Stimulated activated CD4-positive, alpha-beta T cell treated with anti-CD3 and anti-CD28 coated beads, Interleukin-15, amount 100 ng/mL, for 48 hours (primary cell): ENCODE results near the gene HSD17B8.

Experiments
- DNase-seq, 2 donors: peaks; one replicate each; pipeline ENCODE4 v3.0.0-alpha.2; 2020; ENCODE audit warnings: low read depth in 2 of 2

Gene HSD17B8

GRCh38 chr6:33241968-33242367, 37.5 kb downstream of the HSD17B8 start:
- no peak for DNase-seq

DNA sequence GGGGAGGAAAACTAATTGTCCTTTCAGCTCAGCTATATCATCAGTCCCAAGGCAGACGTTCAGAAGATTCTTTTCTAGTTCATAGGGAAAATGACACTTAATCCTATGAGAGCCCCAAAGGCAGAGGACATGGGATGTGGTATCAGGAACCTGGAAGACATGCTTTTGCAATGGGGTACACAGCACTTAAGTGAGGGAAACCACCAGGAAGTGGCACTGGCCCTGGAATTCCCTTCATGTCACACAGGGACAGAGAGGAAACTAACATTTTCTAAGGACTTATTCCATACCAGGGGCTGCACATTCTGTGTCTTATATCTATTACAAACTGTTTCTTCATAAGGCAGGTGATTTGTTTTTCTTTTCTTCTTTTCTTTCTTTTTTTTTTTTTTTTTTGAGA, 39.0 kb downstream of the HSD17B8 start:
- no peak for DNase-seq

- DNase-seq: peak; percentile 78 to 88
Observed at GRCh38 chr6:33247977-33248642, 43.7 kb downstream of the HSD17B8 start.

DNA sequence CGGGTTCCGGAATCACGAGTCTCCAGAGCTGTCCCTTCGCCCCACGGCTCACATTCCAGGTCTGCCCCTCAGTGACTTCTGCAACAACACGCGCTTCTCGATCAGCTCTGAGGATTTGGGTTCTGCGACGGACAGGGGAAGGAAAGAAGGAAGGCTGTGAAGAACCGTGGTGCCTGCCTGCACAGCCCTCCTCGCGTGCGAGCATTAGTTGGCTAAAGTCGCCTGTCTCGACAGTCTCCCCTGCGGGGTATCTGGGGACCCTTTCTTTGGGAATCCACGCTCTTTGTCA, 44.1 kb downstream of the HSD17B8 start:
- peak; percentile 9 to 13 for DNase-seq

GRCh38 chr6:33248932-33249731, 44.7 kb downstream of the HSD17B8 start:
- DNase-seq: peak; percentile 94 to 97

DNA sequence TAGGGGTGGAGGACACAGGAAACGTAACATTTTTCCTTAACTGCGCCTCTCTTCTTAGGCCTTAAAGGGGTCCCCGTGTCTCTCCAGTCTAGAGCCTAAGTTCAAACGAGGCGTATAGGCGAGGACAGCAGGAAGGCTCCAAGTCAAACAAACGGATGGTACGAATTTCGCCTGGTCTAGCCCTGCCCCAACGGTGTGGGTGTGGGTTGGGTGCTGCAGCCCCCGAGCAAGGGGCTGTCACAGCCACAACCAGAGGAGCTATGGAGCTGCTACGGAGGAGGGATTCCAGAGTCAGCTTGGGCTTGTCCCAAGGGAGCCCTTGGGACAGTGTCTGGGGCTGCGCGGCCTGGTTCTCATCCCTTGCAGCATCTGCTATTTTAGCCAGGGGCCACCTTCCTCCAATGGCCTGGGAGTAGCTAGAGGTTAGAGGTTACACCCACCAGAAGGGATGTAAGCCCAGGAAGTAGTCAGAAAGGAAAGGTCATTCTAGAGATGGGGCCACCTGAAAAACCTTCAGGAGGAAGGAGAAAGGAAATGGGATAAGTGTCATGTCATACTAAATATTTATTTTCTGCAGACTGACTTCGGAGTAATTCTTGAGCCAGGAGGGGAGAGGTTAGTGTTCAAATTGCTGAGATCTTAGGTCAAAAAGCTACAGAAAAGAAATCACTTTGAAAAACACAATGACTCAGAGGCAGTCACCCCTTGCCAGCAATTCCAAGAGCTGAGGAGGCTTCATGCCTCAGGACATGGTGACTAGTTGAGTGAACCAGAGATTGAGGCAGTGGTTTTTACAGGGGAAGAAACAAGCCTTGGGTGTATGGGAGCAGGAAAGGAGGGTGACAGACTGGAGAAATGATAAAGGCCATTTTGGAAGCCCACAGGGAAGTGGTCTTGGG, 45.5 kb downstream of the HSD17B8 start:
- DNase-seq: no peak

DNA sequence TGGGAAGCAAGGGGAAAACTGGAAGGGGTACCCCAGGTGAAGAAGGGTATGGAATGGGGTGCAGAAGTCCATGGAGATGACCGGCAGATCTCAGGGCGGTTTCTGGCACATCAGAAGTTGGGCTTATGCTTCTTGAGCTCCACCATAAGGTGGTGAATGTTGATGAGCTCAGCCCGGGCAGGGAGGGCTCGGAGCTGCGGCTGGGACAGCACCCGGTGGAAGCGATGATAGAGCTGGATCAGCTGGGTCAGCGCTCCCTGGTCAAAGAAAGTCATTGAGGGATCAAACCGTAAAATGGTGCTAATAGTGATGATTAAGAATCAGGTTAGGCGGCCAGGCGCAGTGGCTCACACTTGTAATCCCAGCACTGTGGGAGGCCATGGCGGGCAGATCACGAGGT, 46.3 kb downstream of the HSD17B8 start:
- DNase-seq: no peak

- DNase-seq: no peak
Observed at GRCh38 chr6:33251395-33252012, 47.0 kb downstream of the HSD17B8 start.

DNA sequence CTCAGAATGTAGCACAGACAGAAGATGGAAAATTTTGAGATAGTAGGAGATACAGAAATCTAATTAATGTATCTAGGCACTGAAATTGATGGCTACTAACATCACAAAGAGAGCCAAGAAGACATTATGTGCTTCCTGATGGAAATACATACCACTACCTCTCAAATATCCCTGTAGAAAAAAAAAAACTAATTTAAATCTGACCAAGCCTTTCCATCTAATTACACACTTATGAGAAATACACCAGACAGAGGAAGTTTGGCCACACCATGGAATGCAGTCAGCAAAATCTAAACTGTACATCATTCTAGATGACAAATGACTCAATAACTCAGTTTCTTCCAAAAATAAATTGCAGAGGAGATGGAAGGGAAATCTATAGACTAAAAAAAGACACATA, 48.3 kb downstream of the HSD17B8 start:
- DNase-seq: no peak

- DNase-seq: no peak
Observed at GRCh38 chr6:33254591-33254990, 50.1 kb downstream of the HSD17B8 start.
